Body of pancreas (tissue), 4 donors: ENCODE results near the gene LYST.

Experiments
- POLR2A ChIP-seq, 3 donors: fragments of 450-650 bp; IDR thresholded peaks; one replicate each; pipeline ENCODE4 v1.6.1; 2016; ENCODE audit warnings: antibody characterized with exemption in 3 of 3, mild to moderate bottlenecking in 2 of 3
- TF ChIP-seq, protein P1 (sequence below), 7 experiments: fragments of 450-650 bp in 4 of 7; fragments of 200-600 bp in 3 of 7; sonication (generic) in 3 of 7; IDR thresholded peaks; one replicate each; pipeline ENCODE4 v1.5.1; 2016 to 2019; ENCODE audit warnings: antibody characterized with exemption in 7 of 7

DNA sequence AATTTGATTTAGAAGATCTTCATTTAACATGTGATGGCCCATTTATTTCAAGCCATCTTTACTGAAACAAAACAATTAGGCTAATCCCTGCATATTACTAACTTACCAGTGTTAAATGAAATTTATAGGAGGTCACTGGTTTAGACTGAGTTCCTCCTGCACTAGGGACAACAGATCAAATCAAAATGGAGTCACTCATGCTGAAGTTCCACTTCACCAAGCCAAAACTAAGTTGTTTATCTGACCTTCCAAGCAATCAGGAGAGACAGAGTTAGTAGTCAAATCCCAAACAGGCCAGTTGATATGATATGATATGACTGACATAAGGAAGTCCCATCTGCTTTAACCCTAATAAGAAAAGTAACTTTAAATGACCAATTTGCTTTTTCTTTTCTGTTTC, 4.8 kb downstream of the LYST start:
- TF ChIP-seq POLR2A (IDR thresholded peaks at IDR 0.05) = no peak
- TF ChIP-seq, protein P1, sequence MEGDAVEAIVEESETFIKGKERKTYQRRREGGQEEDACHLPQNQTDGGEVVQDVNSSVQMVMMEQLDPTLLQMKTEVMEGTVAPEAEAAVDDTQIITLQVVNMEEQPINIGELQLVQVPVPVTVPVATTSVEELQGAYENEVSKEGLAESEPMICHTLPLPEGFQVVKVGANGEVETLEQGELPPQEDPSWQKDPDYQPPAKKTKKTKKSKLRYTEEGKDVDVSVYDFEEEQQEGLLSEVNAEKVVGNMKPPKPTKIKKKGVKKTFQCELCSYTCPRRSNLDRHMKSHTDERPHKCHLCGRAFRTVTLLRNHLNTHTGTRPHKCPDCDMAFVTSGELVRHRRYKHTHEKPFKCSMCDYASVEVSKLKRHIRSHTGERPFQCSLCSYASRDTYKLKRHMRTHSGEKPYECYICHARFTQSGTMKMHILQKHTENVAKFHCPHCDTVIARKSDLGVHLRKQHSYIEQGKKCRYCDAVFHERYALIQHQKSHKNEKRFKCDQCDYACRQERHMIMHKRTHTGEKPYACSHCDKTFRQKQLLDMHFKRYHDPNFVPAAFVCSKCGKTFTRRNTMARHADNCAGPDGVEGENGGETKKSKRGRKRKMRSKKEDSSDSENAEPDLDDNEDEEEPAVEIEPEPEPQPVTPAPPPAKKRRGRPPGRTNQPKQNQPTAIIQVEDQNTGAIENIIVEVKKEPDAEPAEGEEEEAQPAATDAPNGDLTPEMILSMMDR (IDR thresholded peaks at IDR 0.05) = no peak
